AG04450 (cell line): Measurements from ENCODE around the gene SLC16A11. TPM values are rescaled to one million over a fixed set of nuclear protein-coding genes. Genes with fewer than 3 reads are reported as not detected.
A peak's percentile ranks its signal among the peaks of the same experiment; 100 is the strongest.

Experiments
- CTCF ChIA-PET: fragments of 300-600, 350-600 bp; formaldehyde crosslinking; extraction: SDS; loops from one replicate; lab custom pipeline; 2022; ENCODE audit warnings: antibody characterized with exemption, inconsistent platforms; lab: Charles Lee
- POLR2A ChIA-PET: fragments of 350-600 bp; formaldehyde crosslinking; extraction: SDS; loops from one replicate; lab custom pipeline; 2021; ENCODE audit warnings: antibody characterized with exemption, inconsistent platforms; lab: Yijun Ruan, JAX
- DNase-seq: peaks from one replicate; pipeline ENCODE4 v3.0.0-alpha.2; 2011; ENCODE audit warnings: low read depth, low spot score
- H3K27ac ChIP-seq: one replicate; pipeline ENCODE4 v1.5.1; 2012; ENCODE audit warnings: low read depth, low read length, control low read depth
- H3K27me3 ChIP-seq: one replicate; pipeline ENCODE4 v1.6.0; 2012; ENCODE audit warnings: low read length; ENCODE audit not compliant: control insufficient read depth, insufficient read depth
- H3K4me3 ChIP-seq: 2 replicates; pipeline ENCODE4 v1.5.1; 2011; ENCODE audit warnings: mild to moderate bottlenecking, low read depth, low read length, control low read depth
- H3K9me3 ChIP-seq: 2 replicates; pipeline ENCODE4 v1.5.1; 2012; ENCODE audit warnings: low read length; ENCODE audit not compliant: control insufficient read depth, insufficient read depth
- polyA plus RNA-seq: library from polyadenylated mRNA; depleted of rRNA; stranded (reverse); fragments of >200 nt; gene quantifications from 2 replicates; pipeline ENCODE4 v1.2.3, GENCODE V29; 2011
- TF ChIP-seq, protein P1 (sequence below): IDR thresholded peaks from 2 replicates; pipeline ENCODE4 v1.5.1; 2011; ENCODE audit warnings: low read depth, low read length, control low read depth, inconsistent platforms

SLC16A11 gene
- polyA plus RNA-seq, 1 experiment: not detected

GRCh38 chr17:7034955-7035590 lies 8.8 kb downstream of the SLC16A11 start:
- H3K9me3 ChIP-seq: no peaks in the 10 kb centered on the region; the same call in 1 of the 2 replicates
- TF ChIP-seq, protein P1, sequence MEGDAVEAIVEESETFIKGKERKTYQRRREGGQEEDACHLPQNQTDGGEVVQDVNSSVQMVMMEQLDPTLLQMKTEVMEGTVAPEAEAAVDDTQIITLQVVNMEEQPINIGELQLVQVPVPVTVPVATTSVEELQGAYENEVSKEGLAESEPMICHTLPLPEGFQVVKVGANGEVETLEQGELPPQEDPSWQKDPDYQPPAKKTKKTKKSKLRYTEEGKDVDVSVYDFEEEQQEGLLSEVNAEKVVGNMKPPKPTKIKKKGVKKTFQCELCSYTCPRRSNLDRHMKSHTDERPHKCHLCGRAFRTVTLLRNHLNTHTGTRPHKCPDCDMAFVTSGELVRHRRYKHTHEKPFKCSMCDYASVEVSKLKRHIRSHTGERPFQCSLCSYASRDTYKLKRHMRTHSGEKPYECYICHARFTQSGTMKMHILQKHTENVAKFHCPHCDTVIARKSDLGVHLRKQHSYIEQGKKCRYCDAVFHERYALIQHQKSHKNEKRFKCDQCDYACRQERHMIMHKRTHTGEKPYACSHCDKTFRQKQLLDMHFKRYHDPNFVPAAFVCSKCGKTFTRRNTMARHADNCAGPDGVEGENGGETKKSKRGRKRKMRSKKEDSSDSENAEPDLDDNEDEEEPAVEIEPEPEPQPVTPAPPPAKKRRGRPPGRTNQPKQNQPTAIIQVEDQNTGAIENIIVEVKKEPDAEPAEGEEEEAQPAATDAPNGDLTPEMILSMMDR: no peak
- H3K4me3 ChIP-seq: peak overlapping the region; percentile 84
- peak overlapping the region; percentile 75 for H3K27ac ChIP-seq
- no peak for DNase-seq
- ChIA-PET POLR2A (no interaction called here), CTCF (interaction anchor here (1.0 to 1.7 kb wide), 3 partner anchors 10 to 31 kb away, joined by 3 to 22 read pairs (median 4); partner anchors contain the start of gene BCL6B)
- H3K27me3 ChIP-seq: no peaks in the 10 kb centered on the region

- no peak for DNase-seq
- no peaks in the 10 kb centered on the region for H3K9me3 ChIP-seq
- TF ChIP-seq, protein P1: no peak
- CTCF ChIA-PET: no interaction called here
- POLR2A ChIA-PET: no interaction called here
- H3K4me3 ChIP-seq: no peak overlapping the region
- H3K27me3 ChIP-seq: peaks cover 3% of the 10 kb centered on the region
- H3K27ac ChIP-seq: no peak overlapping the region
These were observed 14.2 kb downstream of the SLC16A11 start for GRCh38 chr17:7029659-7030058.

GRCh38 chr17:7029096-7029495 lies 14.8 kb downstream of the SLC16A11 start:
- no peak overlapping the region for H3K4me3 ChIP-seq
- no peak overlapping the region for H3K27ac ChIP-seq
- DNase-seq: no peak
- H3K27me3 ChIP-seq: peaks cover 3% of the 10 kb centered on the region
- TF ChIP-seq, protein P1: no peak
- no peaks in the 10 kb centered on the region; the same call in 1 of the 2 replicates for H3K9me3 ChIP-seq
- ChIA-PET POLR2A (no interaction called here), CTCF (interaction anchor here (1.0 to 1.2 kb wide), 2 partner anchors 16 to 118 kb away, joined by 3 to 4 read pairs; no protein-coding TSS in a partner anchor)

DNA sequence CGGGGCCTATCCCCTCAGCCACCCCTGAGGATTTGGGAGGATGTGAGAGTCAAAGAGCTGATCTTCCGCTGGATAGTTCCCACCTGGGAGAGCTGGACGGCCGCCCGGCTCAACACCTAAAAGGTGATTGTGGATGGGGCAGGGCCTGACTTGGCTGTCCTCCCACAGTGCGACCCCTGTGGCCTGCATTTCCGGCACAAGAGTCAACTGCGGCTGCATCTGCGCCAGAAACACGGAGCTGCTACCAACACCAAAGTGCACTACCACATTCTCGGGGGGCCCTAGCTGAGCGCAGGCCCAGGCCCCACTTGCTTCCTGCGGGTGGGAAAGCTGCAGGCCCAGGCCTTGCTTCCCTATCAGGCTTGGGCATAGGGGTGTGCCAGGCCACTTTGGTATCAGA lies 16.6 kb downstream of the SLC16A11 start:
- POLR2A ChIA-PET: no interaction called here
- Histone ChIP-seq H3K9me3 (peaks cover 5% of the 10 kb centered on the region; the same call in 1 of the 2 replicates), H3K4me3 (no peak overlapping the region), H3K27ac (no peak overlapping the region), H3K27me3 (peaks cover 3% of the 10 kb centered on the region)
- CTCF ChIA-PET: interaction anchor here (0.6 kb wide), 1 partner anchor 12 kb away, joined by 3 read pairs; a partner anchor contains a TSS
- TF ChIP-seq, protein P1: no peak
- DNase-seq: no peak

GRCh38 chr17:7026471-7027115 lies 17.3 kb downstream of the SLC16A11 start:
- POLR2A ChIA-PET: no interaction called here
- Histone ChIP-seq H3K4me3 (no peak overlapping the region), H3K27me3 (peaks cover 3% of the 10 kb centered on the region), H3K27ac (no peak overlapping the region), H3K9me3 (peaks cover 5% of the 10 kb centered on the region; the same call in 1 of the 2 replicates)
- CTCF ChIA-PET: interaction anchor here (1.0 kb wide), 1 partner anchor 113 kb away, joined by 3 read pairs; no protein-coding TSS in a partner anchor
- TF ChIP-seq, protein P1: no peak
- no peak for DNase-seq
